Muscle layer of colon (tissue), 2 donors: ENCODE data around the gene CRCP.

Experiments
- H3K27ac ChIP-seq: one replicate; pipeline ENCODE4 v1.7.0; 2013; ENCODE audit warnings: low read depth, mild to moderate bottlenecking, low read length, moderate library complexity
- H3K27me3 ChIP-seq, 2 donors: one replicate each; pipeline ENCODE4 v1.7.0; 2013; ENCODE audit warnings: low read length in 2 of 2, mild to moderate bottlenecking in 2 of 2; ENCODE audit not compliant: insufficient read depth in 2 of 2, control insufficient read depth in 1 of 2
- H3K36me3 ChIP-seq: one replicate; pipeline ENCODE4 v1.7.0; 2013; ENCODE audit warnings: mild to moderate bottlenecking, low read length; ENCODE audit not compliant: insufficient read depth
- H3K4me1 ChIP-seq: one replicate; pipeline ENCODE4 v1.7.0; 2013; ENCODE audit warnings: mild to moderate bottlenecking, low read length; ENCODE audit not compliant: insufficient read depth
- H3K4me3 ChIP-seq, 2 donors: one replicate each; pipeline ENCODE4 v1.7.0; 2013; ENCODE audit warnings: low read length in 2 of 2, low read depth in 1 of 2, mild to moderate bottlenecking in 1 of 2, moderate library complexity in 1 of 2
- H3K9ac ChIP-seq: one replicate; pipeline ENCODE4 v1.7.0; 2013; ENCODE audit warnings: low read length
- H3K9me3 ChIP-seq: one replicate; pipeline ENCODE4 v1.7.0; 2013; ENCODE audit warnings: mild to moderate bottlenecking, low read length
- donor health status: abdominal sarcoma.
- donor health status: Adenocarcinoma of cecum.

Gene CRCP

DNA sequence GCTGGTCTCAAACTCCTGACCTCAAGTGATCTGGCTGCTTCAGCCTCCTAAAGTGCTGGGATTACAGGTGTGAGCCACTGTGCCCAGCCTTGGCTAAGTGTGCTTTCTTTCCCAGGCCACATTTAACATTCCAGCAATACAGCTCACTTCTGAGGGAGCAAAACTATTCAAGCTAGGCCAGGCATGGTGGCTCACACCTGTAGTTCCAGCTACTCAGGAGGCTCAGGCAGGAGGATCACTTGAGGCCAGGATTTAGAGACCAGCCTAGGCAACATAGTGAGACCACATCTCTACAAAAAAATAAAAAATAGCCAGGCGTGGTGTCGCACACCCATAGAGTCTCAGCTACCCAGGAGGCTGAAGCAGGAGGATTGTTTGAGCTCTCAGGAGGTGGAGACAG lies 67.2 kb downstream of the CRCP start:
- Histone ChIP-seq H3K9ac (no peak overlapping the region), H3K36me3 (no peaks in the 10 kb centered on the region), H3K27me3 (no peaks in the 10 kb centered on the region), H3K27ac (no peak overlapping the region), H3K4me1 (no peaks in the 10 kb centered on the region), H3K9me3 (no peaks in the 10 kb centered on the region), H3K4me3 (no peak overlapping the region)

GRCh38 chr7:66182920-66183319 lies 68.3 kb downstream of the CRCP start:
- Histone ChIP-seq H3K27ac (no peak overlapping the region), H3K9ac (no peak overlapping the region), H3K9me3 (no peaks in the 10 kb centered on the region), H3K27me3 (no peaks in the 10 kb centered on the region), H3K4me1 (no peaks in the 10 kb centered on the region), H3K4me3 (no peak overlapping the region), H3K36me3 (no peaks in the 10 kb centered on the region)

DNA sequence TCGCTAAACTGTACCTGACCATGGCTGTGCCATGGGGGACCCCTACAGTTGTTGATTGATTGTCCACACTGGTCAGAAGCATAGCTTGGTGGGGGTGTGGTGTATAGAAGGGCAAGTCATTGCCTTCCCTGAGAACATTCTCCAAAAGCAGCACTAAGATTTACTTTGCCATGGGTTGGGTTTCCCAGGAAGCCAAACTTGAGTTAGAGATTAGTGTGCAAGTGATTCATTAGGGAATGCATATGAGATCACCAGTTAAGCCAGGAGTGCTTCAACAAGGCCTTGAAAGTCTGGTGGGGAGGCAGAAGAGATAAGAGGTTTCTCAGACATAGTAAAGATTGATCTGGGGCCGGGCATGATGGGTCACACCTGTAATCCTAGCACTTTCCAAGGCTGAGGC lies 69.1 kb downstream of the CRCP start:
- Histone ChIP-seq H3K9me3 (no peaks in the 10 kb centered on the region), H3K4me3 (no peak overlapping the region), H3K27ac (no peak overlapping the region), H3K27me3 (no peaks in the 10 kb centered on the region), H3K36me3 (no peaks in the 10 kb centered on the region), H3K4me1 (no peaks in the 10 kb centered on the region), H3K9ac (no peak overlapping the region)

- Histone ChIP-seq H3K27ac (no peak overlapping the region), H3K4me1 (no peaks in the 10 kb centered on the region), H3K9ac (no peak overlapping the region), H3K27me3 (no peaks in the 10 kb centered on the region), H3K4me3 (no peak overlapping the region), H3K9me3 (no peaks in the 10 kb centered on the region), H3K36me3 (no peaks in the 10 kb centered on the region)
Observed at GRCh38 chr7:66185680-66186187, 71.1 kb downstream of the CRCP start.

DNA sequence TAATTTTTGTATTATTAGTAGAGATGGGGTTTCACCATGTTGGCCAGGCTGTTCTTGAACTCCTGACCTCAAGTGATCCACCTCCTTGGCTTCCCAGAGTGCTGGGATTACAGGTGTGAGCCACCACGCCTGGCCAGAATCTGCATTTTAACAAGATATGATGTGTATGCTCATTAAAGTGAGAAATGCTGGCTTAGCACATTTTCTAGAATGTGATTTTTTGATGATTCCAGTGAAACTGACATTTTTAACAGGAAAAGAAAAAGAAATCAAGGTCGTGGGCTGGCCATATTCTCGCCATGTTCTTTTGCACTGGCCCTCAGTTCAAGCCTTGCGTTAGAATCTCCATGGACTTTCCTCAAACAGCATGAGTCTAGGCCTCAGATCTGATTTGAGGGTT lies 72.3 kb downstream of the CRCP start:
- Histone ChIP-seq H3K27ac (no peak overlapping the region), H3K4me3 (no peak overlapping the region), H3K9me3 (no peaks in the 10 kb centered on the region), H3K36me3 (no peaks in the 10 kb centered on the region), H3K9ac (no peak overlapping the region), H3K27me3 (no peaks in the 10 kb centered on the region), H3K4me1 (no peaks in the 10 kb centered on the region)

- Histone ChIP-seq H3K27me3 (no peaks in the 10 kb centered on the region), H3K36me3 (no peaks in the 10 kb centered on the region), H3K4me1 (no peaks in the 10 kb centered on the region), H3K27ac (no peak overlapping the region), H3K9me3 (no peaks in the 10 kb centered on the region), H3K4me3 (no peak overlapping the region), H3K9ac (no peak overlapping the region)
Observed at GRCh38 chr7:66187905-66188304, 73.3 kb downstream of the CRCP start.

GRCh38 chr7:66188645-66189044 lies 74.0 kb downstream of the CRCP start:
- Histone ChIP-seq H3K27ac (no peak overlapping the region), H3K4me3 (no peak overlapping the region), H3K4me1 (no peaks in the 10 kb centered on the region), H3K36me3 (no peaks in the 10 kb centered on the region), H3K9me3 (no peaks in the 10 kb centered on the region), H3K9ac (no peak overlapping the region), H3K27me3 (no peaks in the 10 kb centered on the region)

GRCh38 chr7:66189695-66190503 lies 75.3 kb downstream of the CRCP start:
- Histone ChIP-seq H3K4me1 (no peaks in the 10 kb centered on the region), H3K9ac (no peak overlapping the region), H3K27ac (no peak overlapping the region), H3K4me3 (no peak overlapping the region), H3K9me3 (no peaks in the 10 kb centered on the region), H3K36me3 (no peaks in the 10 kb centered on the region), H3K27me3 (no peaks in the 10 kb centered on the region)

GRCh38 chr7:66190504-66190857 lies 75.8 kb downstream of the CRCP start:
- Histone ChIP-seq H3K4me3 (no peak overlapping the region), H3K27me3 (no peaks in the 10 kb centered on the region), H3K27ac (no peak overlapping the region), H3K9ac (no peak overlapping the region), H3K4me1 (no peaks in the 10 kb centered on the region), H3K9me3 (no peaks in the 10 kb centered on the region), H3K36me3 (no peaks in the 10 kb centered on the region)

GRCh38 chr7:66193146-66193725 lies 78.6 kb downstream of the CRCP start:
- Histone ChIP-seq H3K27ac (no peak overlapping the region), H3K9ac (no peak overlapping the region), H3K4me1 (no peaks in the 10 kb centered on the region), H3K9me3 (no peaks in the 10 kb centered on the region), H3K4me3 (no peak overlapping the region), H3K36me3 (no peaks in the 10 kb centered on the region), H3K27me3 (no peaks in the 10 kb centered on the region)

DNA sequence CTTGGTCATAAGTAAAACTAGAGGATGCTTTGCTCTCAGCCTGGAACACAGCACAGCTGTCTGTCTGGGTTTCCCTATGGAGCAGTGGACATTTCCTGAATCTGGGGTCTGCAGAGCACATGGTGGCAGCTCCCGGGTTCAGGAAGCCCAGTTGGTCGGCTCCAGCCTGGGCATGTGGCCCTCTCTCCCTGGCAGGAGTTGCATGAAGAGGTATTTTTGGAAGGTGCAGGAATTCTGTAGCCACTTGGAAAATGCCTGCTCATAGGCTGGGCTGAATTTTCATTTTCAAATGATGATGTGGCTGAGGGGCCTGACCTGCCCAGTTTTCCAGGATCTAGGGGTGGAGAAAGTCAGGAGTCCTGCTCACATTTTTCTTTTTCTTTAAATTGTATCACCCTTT lies 83.8 kb downstream of the CRCP start:
- H3K36me3 ChIP-seq = no peaks in the 10 kb centered on the region
- H3K27ac ChIP-seq = no peak overlapping the region
- no peak overlapping the region for H3K4me3 ChIP-seq

DNA sequence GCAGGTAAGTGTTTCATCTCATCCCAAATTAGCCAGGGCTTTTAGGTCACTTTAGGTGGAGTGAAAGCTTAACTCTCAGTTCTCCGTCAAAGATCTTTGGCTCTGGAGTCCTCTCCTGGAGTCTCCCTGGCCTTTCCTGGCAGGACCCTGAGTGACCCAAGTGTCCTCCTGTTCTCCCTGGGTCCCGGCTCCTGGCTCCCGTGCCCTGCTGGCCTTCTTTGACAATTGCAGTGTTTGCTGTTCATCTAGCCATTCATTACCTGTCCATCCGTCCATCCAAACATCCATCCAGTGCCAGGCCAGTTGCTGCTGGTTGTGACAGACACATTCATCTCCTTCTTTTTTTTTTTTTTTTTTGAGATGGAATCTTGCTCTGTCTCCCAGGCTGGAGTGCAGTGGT lies 84.3 kb downstream of the CRCP start:
- Histone ChIP-seq H3K9me3 (no peaks in the 10 kb centered on the region), H3K4me3 (no peak overlapping the region), H3K27ac (no peak overlapping the region), H3K9ac (no peak overlapping the region), H3K27me3 (no peaks in the 10 kb centered on the region), H3K4me1 (no peaks in the 10 kb centered on the region), H3K36me3 (no peaks in the 10 kb centered on the region)

More for the DNA sequence above, 83.8 kb downstream of the CRCP start:
- Histone ChIP-seq H3K4me1 (no peaks in the 10 kb centered on the region), H3K9ac (no peak overlapping the region), H3K9me3 (no peaks in the 10 kb centered on the region), H3K27me3 (no peaks in the 10 kb centered on the region)
